IMR-90 (cell line): Measurements from ENCODE around the gene MUC5AC. TPM values are rescaled to one million over a fixed set of nuclear protein-coding genes. Genes with fewer than 3 reads are reported as not detected.
"Not testable (repeated sequence)": the region's sequence is repeated elsewhere in the genome, so short reads cannot be mapped to it uniquely, and the experiment has no call there.

ENCODE experiments used
- ATAC-seq: fragments of 200-7000 bp; cut with Tn5 transposase; 2 replicates; pipeline ENCODE4 v1.9.1; 2020; ENCODE audit warnings: low read depth, mild to moderate bottlenecking, moderate library complexity
- BruUV-seq: library from RNA; stranded (reverse); fragments of 400-500 nt; replicated peaks from 2 replicates; lab custom pipeline; 2021; lab: Mats Ljungman, UMichigan
- CTCF ChIA-PET: fragments of 300-600 bp; formaldehyde crosslinking; extraction: SDS; loops from one replicate; lab custom pipeline; 2021; ENCODE audit warnings: antibody characterized with exemption; lab: Yijun Ruan, JAX
- POLR2A ChIA-PET: fragments of 300-600 bp; sonication (Branson Sonifier 250); formaldehyde crosslinking; loops from one replicate; lab custom pipeline; 2022; ENCODE audit warnings: antibody characterized with exemption; ENCODE audit not compliant: unreplicated experiment; lab: Charles Lee
- DNase-seq: peaks from one replicate; pipeline ENCODE4 v3.0.0; 2013
- H2AFZ ChIP-seq: replicated peaks from 2 replicates; pipeline ENCODE3; 2013; ENCODE audit warnings: low read length, mild to moderate bottlenecking; ENCODE audit not compliant: poor library complexity
- H2AK5ac ChIP-seq: 2 replicates; pipeline ENCODE4 v1.6.1; 2013; ENCODE audit warnings: low read depth, low read length, inconsistent platforms
- H2AK9ac ChIP-seq: replicated peaks from 2 replicates; pipeline ENCODE3; 2013; ENCODE audit warnings: mild to moderate bottlenecking, low read depth, low read length, moderate library complexity; ENCODE audit not compliant: poor library complexity
- H2BK120ac ChIP-seq: 2 replicates; pipeline ENCODE4 v1.6.1; 2013; ENCODE audit warnings: low read depth, low read length, inconsistent platforms
- H2BK15ac ChIP-seq: 3 replicates; pipeline ENCODE4 v1.6.1; 2013; ENCODE audit warnings: low read depth, low read length, inconsistent platforms
- H2BK20ac ChIP-seq: 2 replicates; pipeline ENCODE4 v1.6.1; 2013; ENCODE audit warnings: low read depth, mild to moderate bottlenecking, inconsistent platforms, low read length, moderate library complexity
- H2BK5ac ChIP-seq: 2 replicates; pipeline ENCODE4 v1.6.1; 2013; ENCODE audit warnings: mild to moderate bottlenecking, low read depth, low read length, inconsistent platforms; ENCODE audit not compliant: poor library complexity, severe bottlenecking
- H3K14ac ChIP-seq: replicated peaks from 2 replicates; pipeline ENCODE4 v1.6.1; 2013; ENCODE audit warnings: low read depth, low read length, inconsistent platforms
- H3K18ac ChIP-seq: 2 replicates; pipeline ENCODE4 v1.6.1; 2013; ENCODE audit warnings: low read depth, low read length, control low read depth
- H3K23ac ChIP-seq: 2 replicates; pipeline ENCODE4 v1.6.1; 2013; ENCODE audit warnings: low read depth, low read length, inconsistent platforms
- H3K27ac ChIP-seq: 2 replicates; pipeline ENCODE4 v1.5.1; 2013; ENCODE audit warnings: mild to moderate bottlenecking, control low read depth, low read length; ENCODE audit not compliant: insufficient read depth
- H3K27me3 ChIP-seq: 2 replicates; pipeline ENCODE4 v1.6.1; 2013; ENCODE audit warnings: low read length; ENCODE audit not compliant: control insufficient read depth, insufficient read depth
- H3K36me3 ChIP-seq: 2 replicates; pipeline ENCODE4 v1.6.1; 2013; ENCODE audit warnings: low read length, mixed read lengths; ENCODE audit not compliant: control insufficient read depth, insufficient read depth
- H3K4ac ChIP-seq: 2 replicates; pipeline ENCODE4 v1.6.1; 2013; ENCODE audit warnings: low read depth, low read length, inconsistent platforms
- H3K4me1 ChIP-seq: 2 replicates; pipeline ENCODE4 v1.6.1; 2013; ENCODE audit warnings: low read length, mixed read lengths; ENCODE audit not compliant: control insufficient read depth, insufficient read depth
- H3K4me2 ChIP-seq: 2 replicates; pipeline ENCODE4 v1.6.1; 2013; ENCODE audit warnings: low read depth, mild to moderate bottlenecking, control low read depth, low read length, moderate library complexity
- H3K4me3 ChIP-seq: 2 replicates; pipeline ENCODE4 v1.5.1; 2013; ENCODE audit warnings: low read depth, mild to moderate bottlenecking, control low read depth, low read length, moderate library complexity; ENCODE audit not compliant: insufficient read depth
- H3K56ac ChIP-seq: 2 replicates; pipeline ENCODE4 v1.6.1; 2013; ENCODE audit warnings: low read length, inconsistent platforms; ENCODE audit not compliant: insufficient read depth; ENCODE audit errors: extremely low read depth
- H3K79me1 ChIP-seq, 2 experiments: 2 replicates each; pipeline ENCODE4 v1.6.1; 2013; ENCODE audit warnings: low read length in 2 of 2, inconsistent platforms in 1 of 2, low read depth in 1 of 2
- H3K9ac ChIP-seq: 2 replicates; pipeline ENCODE4 v1.6.1; 2013; ENCODE audit warnings: low read depth, low read length, control low read depth
- H3K9me1 ChIP-seq: 2 replicates; pipeline ENCODE4 v1.6.1; 2013; ENCODE audit warnings: low read length, inconsistent platforms; ENCODE audit not compliant: insufficient read depth
- H3K9me3 ChIP-seq: 2 replicates; pipeline ENCODE4 v1.6.1; 2013; ENCODE audit warnings: low read length; ENCODE audit not compliant: control insufficient read depth, insufficient read depth
- H4K20me1 ChIP-seq: 2 replicates; pipeline ENCODE4 v1.6.1; 2013; ENCODE audit warnings: low read length, inconsistent platforms; ENCODE audit not compliant: insufficient read depth
- H4K5ac ChIP-seq: 2 replicates; pipeline ENCODE4 v1.6.1; 2013; ENCODE audit warnings: mild to moderate bottlenecking, low read depth, low read length, control low read depth
- H4K8ac ChIP-seq, 2 experiments: 2 replicates each; pipeline ENCODE4 v1.6.1; 2013; ENCODE audit warnings: low read depth in 2 of 2, low read length in 2 of 2, control low read depth in 1 of 2, inconsistent platforms in 1 of 2
- H4K91ac ChIP-seq: 2 replicates; pipeline ENCODE4 v1.6.1; 2013; ENCODE audit warnings: low read depth, low read length, inconsistent platforms; ENCODE audit not compliant: insufficient read depth
- WGBS, 2 experiments: methylation state at CpG; one replicate each; pipeline versions ENCODE4 v1.1.5 to v1.1.7; 2013; ENCODE audit warnings: missing lambda C conversion rate in 2 of 2; ENCODE audit not compliant: insufficient read length in 1 of 2; ENCODE audit errors: extremely low coverage in 2 of 2; 5-methylcytosine and 5-hydroxymethylcytosine counted together
- dilution Hi-C: fragments of 300-500 bp; cut with HindIII; formaldehyde crosslinking; loops from one replicate; pipeline ENCODE4 v1.14.3; 2018; ENCODE audit warnings: low sequenced_read_pairs; ENCODE audit not compliant: unreplicated experiment
- in situ Hi-C: fragments of 300-500 bp; cut with MboI; formaldehyde crosslinking; loops from 3 replicates; pipeline ENCODE4 v1.14.3; 2019; ENCODE audit warnings: low sequenced_read_pairs, inconsistent platforms, mixed read lengths
- intact Hi-C: fragments of 100-400 bp; cut with micrococcal nuclease; formaldehyde crosslinking; loops from 2 replicates; pipeline ENCODE4 v1.10.0; 2022
- polyA plus RNA-seq, 3 experiments: library from polyadenylated mRNA; depleted of rRNA; stranded (reverse); fragments of >200 nt; gene quantifications; 2 replicates each; pipeline ENCODE4 v1.2.3, GENCODE V29; 2012; ENCODE audit warnings: low replicate concordance in 1 of 3
- total RNA-seq: library from RNA; depleted of rRNA; stranded (reverse); fragments of >200 nt; gene quantifications from 2 replicates; pipeline ENCODE4 v1.2.3, GENCODE V29; 2012

MUC5AC gene
- total and polyA plus RNA-seq, 2 of the 4 experiments (the other 2 are of a cell fraction) = 0.02 TPM; not detected in 1

- H2BK20ac ChIP-seq, H4K20me1 ChIP-seq, H4K91ac ChIP-seq, H3K4me3 ChIP-seq, H4K8ac ChIP-seq, DNase-seq, intact Hi-C loops, H3K27me3 ChIP-seq, CTCF ChIA-PET, H3K4me2 ChIP-seq, H2AK9ac ChIP-seq, H3K23ac ChIP-seq, H4K5ac ChIP-seq, in situ Hi-C loops, H3K9me3 ChIP-seq, H3K9me1 ChIP-seq, POLR2A ChIA-PET, H3K79me1 ChIP-seq, H3K14ac ChIP-seq, H2BK120ac ChIP-seq, H3K36me3 ChIP-seq, H2AK5ac ChIP-seq, H2BK5ac ChIP-seq, H3K56ac ChIP-seq, H3K9ac ChIP-seq, BruUV-seq, H3K18ac ChIP-seq, H2AFZ ChIP-seq, ATAC-seq, H3K4me1 ChIP-seq, H3K27ac ChIP-seq, H2BK15ac ChIP-seq, H3K4ac ChIP-seq, dilution Hi-C loops: not testable (repeated sequence)
- WGBS, 2 experiments = 83 to 100% methylated on average over 1 to 3 of the region's 3 CpGs
Measured at GRCh38 chr11:1173396-1173795, 15.6 kb downstream of the MUC5AC start.
